GM23248 (cell line): ENCODE results near the gene ADRB2.

Source experiments
- EZH2 ChIP-seq: fragments of 200-600 bp; sonication (generic); IDR thresholded peaks from 2 replicates; pipeline ENCODE4 v1.6.1; 2018; ENCODE audit warnings: antibody characterized with exemption, mild to moderate bottlenecking; ENCODE audit not compliant: insufficient read depth, poor library complexity, severe bottlenecking
- EZH2phosphoT487 ChIP-seq: fragments of 200-600 bp; sonication (generic); IDR thresholded peaks from 2 replicates; pipeline ENCODE4 v1.6.1; 2018; ENCODE audit warnings: antibody characterized with exemption, moderate library complexity, mild to moderate bottlenecking, low read depth; ENCODE audit not compliant: insufficient read depth

DNA sequence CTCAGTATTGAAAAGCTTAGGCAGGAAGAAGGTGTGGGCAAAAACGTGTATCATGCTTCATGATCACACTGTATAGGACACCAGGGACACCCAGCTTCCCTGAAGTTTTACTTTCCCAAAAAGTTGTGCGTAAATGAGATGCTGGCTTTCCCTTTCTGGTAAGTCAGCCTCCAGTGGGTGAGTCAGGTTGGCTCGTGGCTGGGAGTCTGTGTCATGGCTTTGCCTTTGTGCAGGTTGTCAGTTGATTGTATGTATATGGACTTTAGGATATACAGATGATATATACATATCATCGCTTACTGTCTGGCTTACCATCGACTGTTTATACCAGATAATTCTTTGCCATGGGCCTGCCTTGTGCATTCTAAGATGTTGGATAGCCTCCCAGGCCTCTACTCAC is 34.2 kb downstream of the ADRB2 start:
- TF ChIP-seq EZH2 (no peak), EZH2phosphoT487 (no peak)
